Measurements from ENCODE around the gene CTRL.
"Not testable (repeated sequence)": the region's sequence is repeated elsewhere in the genome, so short reads cannot be mapped to it uniquely, and the experiment has no call there.

Gene CTRL

GRCh38 chr16:67923414-67924116 lies 8.1 kb downstream of the CTRL start:
- no peak for ATAC-seq

GRCh38 chr16:67922740-67923139 lies 8.9 kb downstream of the CTRL start:
- ATAC-seq (no peak), DNase-seq (no peak)

More at GRCh38 chr16:67923414-67924116, 8.1 kb downstream of the CTRL start:
- no peak for DNase-seq

- DNase-seq: no peak
- peak; percentile 59 for ATAC-seq
Observed at GRCh38 chr16:67922221-67922620, 9.4 kb downstream of the CTRL start.

- ATAC-seq (no peak), DNase-seq (no peak)
Observed at GRCh38 chr16:67919622-67920221, 11.9 kb downstream of the CTRL start.

GRCh38 chr16:67917852-67918236 lies 13.8 kb downstream of the CTRL start:
- DNase-seq: peak; percentile 52
- peak; percentile 98 for ATAC-seq

- DNase-seq (no peak), ATAC-seq (no peak)
Observed at GRCh38 chr16:67917140-67917851, 14.4 kb downstream of the CTRL start.

- DNase-seq: no peak
- ATAC-seq: no peak
Observed at GRCh38 chr16:67915831-67916723, 15.6 kb downstream of the CTRL start.

- not testable (repeated sequence) for DNase-seq, ATAC-seq
Observed at GRCh38 chr16:67915496-67915769, 16.2 kb downstream of the CTRL start.

- no peak for ATAC-seq
Observed at GRCh38 chr16:67914758-67915495, 16.7 kb downstream of the CTRL start.

GRCh38 chr16:67910158-67910557 lies 21.5 kb downstream of the CTRL start:
- peak; percentile 42 for DNase-seq
- peak; percentile 70 for ATAC-seq

More at GRCh38 chr16:67914758-67915495, 16.7 kb downstream of the CTRL start:
- DNase-seq: no peak

- DNase-seq (no peak), ATAC-seq (no peak)
Observed at GRCh38 chr16:67909056-67909742, 22.5 kb downstream of the CTRL start.

- ATAC-seq (no peak), DNase-seq (no peak)
Observed at GRCh38 chr16:67907397-67908180, 24.1 kb downstream of the CTRL start.

- no peak for DNase-seq
- ATAC-seq: no peak
Observed at GRCh38 chr16:67902831-67903230, 28.8 kb downstream of the CTRL start.

GRCh38 chr16:67901734-67902133 lies 29.9 kb downstream of the CTRL start:
- DNase-seq (no peak), ATAC-seq (no peak)

- DNase-seq (no peak), ATAC-seq (no peak)
Observed at GRCh38 chr16:67897231-67897630, 34.4 kb downstream of the CTRL start.

- DNase-seq: no peak
Observed at GRCh38 chr16:67893743-67894399, 37.8 kb downstream of the CTRL start.

GRCh38 chr16:67892899-67893742 lies 38.5 kb downstream of the CTRL start, which contains the start of gene PSKH1:
TSS of gene PSKH1 (plus strand) at chr16:67893254. CDS start at chr16:67908750, 15,496 bp downstream.
- DNase-seq (peak; percentile 96), ATAC-seq (peak; percentile 98)

More at GRCh38 chr16:67893743-67894399, 37.8 kb downstream of the CTRL start:
- no peak for ATAC-seq

GRCh38 chr16:67892375-67892774 lies 39.3 kb downstream of the CTRL start:
- no peak for ATAC-seq
- DNase-seq: no peak

- DNase-seq: no peak
- no peak for ATAC-seq
Observed at GRCh38 chr16:67888331-67888730, 43.3 kb downstream of the CTRL start.
